Body of pancreas (tissue), 4 donors: ENCODE data around the gene SCN7A. TPM values are rescaled to one million over a fixed set of nuclear protein-coding genes. Genes with fewer than 3 reads are reported as not detected.

Experiments
- ATAC-seq: fragments of 150-250 bp; one replicate; pipeline ENCODE4 v1.9.1; 2016
- DNase-seq, 4 donors: peaks; one replicate each; pipeline ENCODE4 v3.0.0-alpha.2; 2019
- H3K27ac ChIP-seq, 4 donors: fragments of 200-600 bp; sonication (generic); 1 replicate in 3 of 4; 2 replicates in 1 of 4; pipeline versions ENCODE4 v1.5.1 to v1.6.1; 2016 to 2019; ENCODE audit warnings: mild to moderate bottlenecking in 1 of 4, mixed read lengths in 1 of 4, moderate library complexity in 1 of 4
- H3K27me3 ChIP-seq, 2 donors: fragments of 200-600 bp; sonication (generic); one replicate each; pipeline ENCODE4 v1.6.0; 2016; ENCODE audit warnings: mild to moderate bottlenecking in 1 of 2
- H3K36me3 ChIP-seq, 2 donors: fragments of 200-600 bp; sonication (generic); replicated peaks in 1 of 2; 2 replicates each; pipeline ENCODE4 v1.5.1; 2016; ENCODE audit warnings: low read depth in 2 of 2; ENCODE audit not compliant: insufficient read depth in 1 of 2
- H3K4me1 ChIP-seq: fragments of 200-600 bp; sonication (generic); one replicate; pipeline ENCODE4 v1.6.0; 2016
- H3K4me3 ChIP-seq, 2 donors: fragments of 200-600 bp; sonication (generic); 1 replicate in 1 of 2; 2 replicates in 1 of 2; pipeline ENCODE4 v1.5.1; 2016 to 2019
- H3K9me3 ChIP-seq, 3 donors: fragments of 200-600 bp; sonication (generic); 1 replicate in 2 of 3; 2 replicates in 1 of 3; pipeline ENCODE4 v1.5.1; 2016
- CTCF ChIP-seq, 7 experiments: fragments of 450-650 bp in 4 of 7; fragments of 200-600 bp in 3 of 7; sonication (generic) in 3 of 7; IDR thresholded peaks; one replicate each; pipeline ENCODE4 v1.5.1; 2016 to 2019; ENCODE audit warnings: antibody characterized with exemption in 7 of 7
- POLR2A ChIP-seq, 3 donors: fragments of 450-650 bp; IDR thresholded peaks; one replicate each; pipeline ENCODE4 v1.6.1; 2016; ENCODE audit warnings: antibody characterized with exemption in 3 of 3, mild to moderate bottlenecking in 2 of 3
- WGBS, 2 donors: methylation state at CpG; one replicate each; pipeline ENCODE4 v1.1.5; 2017; 5-methylcytosine and 5-hydroxymethylcytosine counted together
- intact Hi-C: fragments of 100-400 bp; cut with DNase I; formaldehyde crosslinking; loops from one replicate; pipeline ENCODE4 v1.15.1; 2023
- total RNA-seq, 2 donors: library from RNA; depleted of rRNA; stranded (reverse); fragments of >200 nt; gene quantifications; one replicate each; pipeline ENCODE4 v1.1.0, GENCODE V29; 2016

Gene SCN7A
- total RNA-seq, 2 donors from 2014 or later: 7.8 to 8.6 TPM

- no peaks in the 10 kb centered on the region for H3K9me3 ChIP-seq
- ATAC-seq: no peak
- peak in 1 of 4 donors; percentile 6 for DNase-seq
- intact Hi-C loops: no loop called here
- no peak for TF ChIP-seq POLR2A (IDR thresholded peaks at IDR 0.05)
- peak; percentile 28 to 74 (median 64) for TF ChIP-seq CTCF (IDR thresholded peaks at IDR 0.05)
- 43 to 49% methylated on average over 8 of the region's 8 CpGs for WGBS, 2 donors
- H3K27me3 ChIP-seq: no peaks in the 10 kb centered on the region
- no peaks in the 10 kb centered on the region for H3K36me3 ChIP-seq
- H3K4me3 ChIP-seq: no peak overlapping the region
- H3K4me1 ChIP-seq: no peaks in the 10 kb centered on the region
- H3K27ac ChIP-seq: no peak overlapping the region
Observed at GRCh38 chr2:166384774-166385173, 109.3 kb downstream of the SCN7A start.

- WGBS, 2 donors: 84 to 88% methylated on average over 3 of the region's 3 CpGs
- H3K4me1 ChIP-seq: no peaks in the 10 kb centered on the region
- intact Hi-C loops: no loop called here
- H3K9me3 ChIP-seq: no peaks in the 10 kb centered on the region
- ATAC-seq: no peak
- no peaks in the 10 kb centered on the region for H3K27me3 ChIP-seq
- H3K4me3 ChIP-seq: no peak overlapping the region
- H3K36me3 ChIP-seq: no peaks in the 10 kb centered on the region
- H3K27ac ChIP-seq: no peak overlapping the region
- DNase-seq: no peak
- TF ChIP-seq POLR2A (IDR thresholded peaks at IDR 0.05): no peak
- no peak for TF ChIP-seq CTCF (IDR thresholded peaks at IDR 0.05)
Observed at GRCh38 chr2:166382448-166382847, 111.6 kb downstream of the SCN7A start.

- Histone ChIP-seq H3K36me3 (no peaks in the 10 kb centered on the region), H3K27ac (no peak overlapping the region), H3K9me3 (no peaks in the 10 kb centered on the region), H3K4me3 (no peak overlapping the region), H3K27me3 (no peaks in the 10 kb centered on the region), H3K4me1 (no peaks in the 10 kb centered on the region)
- DNase-seq (no peak), ATAC-seq (no peak)
- intact Hi-C loops: no loop called here
- no peak for TF ChIP-seq CTCF (IDR thresholded peaks at IDR 0.05)
- no peak for TF ChIP-seq POLR2A (IDR thresholded peaks at IDR 0.05)
- 32 to 33% methylated on average over 1 of the region's 1 CpG for WGBS, 2 donors
Observed at GRCh38 chr2:166380615-166381014, 113.4 kb downstream of the SCN7A start.

GRCh38 chr2:166376873-166377272, 117.2 kb downstream of the SCN7A start:
- H3K27ac ChIP-seq: peak overlapping the region in 1 of 4 donors; percentile 73
- DNase-seq (no peak), ATAC-seq (no peak)
- intact Hi-C loops: no loop called here
- TF ChIP-seq CTCF (IDR thresholded peaks at IDR 0.05) (no peak), POLR2A (IDR thresholded peaks at IDR 0.05) (no peak)
- H3K36me3 ChIP-seq: no peaks in the 10 kb centered on the region
- WGBS, 2 donors: 58 to 59% methylated on average over 2 of the region's 2 CpGs
- H3K27me3 ChIP-seq: no peaks in the 10 kb centered on the region
- H3K4me3 ChIP-seq: no peak overlapping the region
- peaks cover 8% of the 10 kb centered on the region for H3K4me1 ChIP-seq
- no peaks in the 10 kb centered on the region for H3K9me3 ChIP-seq

GRCh38 chr2:166376488-166376828, 117.6 kb downstream of the SCN7A start:
- Histone ChIP-seq H3K4me3 (peak overlapping the region; percentile 43 to 57), H3K4me1 (peaks cover 8% of the 10 kb centered on the region), H3K36me3 (no peaks in the 10 kb centered on the region), H3K27me3 (no peaks in the 10 kb centered on the region), H3K27ac (peak overlapping the region; percentile 37 to 73 (median 62)), H3K9me3 (no peaks in the 10 kb centered on the region)
- DNase-seq (no peak), ATAC-seq (no peak)
- WGBS, 2 donors: 5 to 6% methylated on average over 11 of the region's 11 CpGs
- TF ChIP-seq POLR2A (IDR thresholded peaks at IDR 0.05): no peak
- no peak for TF ChIP-seq CTCF (IDR thresholded peaks at IDR 0.05)
- intact Hi-C loops: no loop called here
